NOMO-1 treated with dmso at 0.1 percent for 144 hours (cell line): ENCODE measurements around the gene ZBTB7C.

Experiments used
- DNase-seq: peaks from one replicate; lab custom pipeline; 2025; ENCODE audit not compliant: unreplicated experiment; lab: John Stamatoyannopoulos, UW

Gene ZBTB7C

GRCh38 chr18:48418539-48419276, 9.5 kb upstream of the ZBTB7C start:
- no peak for DNase-seq

- no peak for DNase-seq
Measured at GRCh38 chr18:48417985-48418384, 8.8 kb upstream of the ZBTB7C start.

DNA sequence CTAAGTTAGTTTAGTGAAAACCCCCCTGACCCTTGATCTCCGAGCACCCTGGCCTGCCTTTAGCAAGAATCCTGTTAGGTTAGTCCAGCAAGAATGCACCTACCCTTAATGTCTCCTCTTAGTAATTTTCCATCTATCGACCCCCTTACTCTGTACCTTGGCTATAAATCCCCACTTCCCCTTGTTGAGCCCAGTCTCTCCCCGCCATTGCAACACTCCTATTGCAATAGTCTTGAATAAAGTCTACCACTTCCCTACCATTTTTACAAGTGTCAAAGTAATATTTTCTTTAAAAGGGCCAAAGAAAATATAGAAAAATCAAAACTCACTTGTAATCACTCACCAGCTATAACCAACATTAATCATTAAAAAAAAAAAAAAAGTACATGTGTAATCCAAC, 4.2 kb upstream of the ZBTB7C start:
- DNase-seq: no peak

DNA sequence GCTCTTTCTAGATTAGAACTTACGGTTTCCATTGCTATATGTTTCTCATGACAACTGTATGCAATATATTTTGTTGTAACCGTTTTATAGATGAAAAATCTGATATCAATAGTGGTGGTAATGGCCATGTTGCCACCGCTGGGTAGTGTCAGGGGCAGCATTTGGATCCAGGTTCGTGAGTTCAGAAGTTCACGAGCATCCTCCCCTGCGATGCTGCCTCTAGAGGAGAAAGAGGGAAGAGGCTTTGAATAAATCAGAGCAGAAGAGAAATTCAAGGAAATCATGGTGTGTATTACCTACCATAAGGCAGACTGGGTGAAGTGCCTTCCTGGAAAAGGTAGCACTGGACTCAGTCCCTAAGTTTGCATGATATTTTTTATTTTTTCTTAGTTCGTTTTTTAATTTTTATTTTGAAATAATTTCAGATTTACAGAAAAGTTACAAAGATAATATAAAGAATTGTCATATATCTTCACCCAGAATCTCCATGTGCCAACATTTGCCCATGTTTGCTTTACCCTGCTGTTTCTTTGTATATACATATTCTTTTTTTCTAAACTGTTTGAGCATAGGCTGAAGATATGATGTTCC, 3.3 kb upstream of the ZBTB7C start:
- DNase-seq: no peak

- peak; percentile 83 for DNase-seq
Measured at GRCh38 chr18:48410095-48410920, 1.1 kb upstream of the ZBTB7C start.

- DNase-seq: no peak
Measured at GRCh38 chr18:48409591-48410094, 460 bp upstream of the ZBTB7C start.

- DNase-seq: no peak
Measured at GRCh38 chr18:48408111-48408726, 964 bp downstream of the ZBTB7C start.

GRCh38 chr18:48407358-48407757, 1.8 kb downstream of the ZBTB7C start:
- no peak for DNase-seq

DNA sequence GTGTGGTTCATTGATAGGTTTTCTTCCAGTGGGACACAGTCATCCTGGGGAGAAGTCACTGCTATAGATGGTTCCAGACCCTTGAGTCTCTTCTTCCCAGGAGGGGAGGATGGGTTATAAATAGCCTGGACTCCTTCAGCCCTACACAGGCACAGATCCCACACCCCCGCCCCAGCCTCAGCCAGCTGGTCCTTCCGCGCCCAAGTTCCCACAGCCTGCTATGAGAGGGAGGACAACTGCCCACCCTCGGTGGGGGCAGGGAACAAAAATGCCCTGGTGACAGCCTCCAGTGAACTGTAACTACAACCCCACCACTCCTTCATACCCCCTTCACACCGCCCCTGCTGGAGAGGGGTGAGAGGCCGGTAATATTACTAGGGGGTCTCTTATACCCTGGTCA, 3.2 kb downstream of the ZBTB7C start:
- no peak for DNase-seq

GRCh38 chr18:48404716-48405507, 4.3 kb downstream of the ZBTB7C start:
- DNase-seq: no peak

- no peak for DNase-seq
Measured at GRCh38 chr18:48402953-48403352, 6.2 kb downstream of the ZBTB7C start.

GRCh38 chr18:48399303-48400075, 9.7 kb downstream of the ZBTB7C start:
- DNase-seq: no peak

DNA sequence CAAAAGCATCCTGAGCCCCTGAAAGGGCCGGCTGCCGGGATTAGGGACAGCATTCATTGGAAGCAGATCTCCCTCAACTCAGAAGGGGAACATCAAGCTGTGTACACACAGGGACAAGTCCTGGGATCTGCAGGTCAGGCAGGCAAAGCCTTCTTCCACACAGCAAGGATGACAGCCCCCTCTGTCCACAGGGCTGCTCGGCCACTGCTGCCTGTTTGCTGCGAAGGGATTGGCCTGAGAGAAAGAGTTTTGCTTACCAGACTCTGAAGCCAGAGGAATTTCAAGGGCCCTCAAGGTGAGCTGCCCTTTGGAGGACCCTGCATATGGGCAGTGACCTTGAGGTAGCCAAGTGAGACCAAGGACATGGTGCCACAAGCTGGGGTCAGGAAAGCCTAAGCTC, 11.1 kb downstream of the ZBTB7C start:
- no peak for DNase-seq

DNA sequence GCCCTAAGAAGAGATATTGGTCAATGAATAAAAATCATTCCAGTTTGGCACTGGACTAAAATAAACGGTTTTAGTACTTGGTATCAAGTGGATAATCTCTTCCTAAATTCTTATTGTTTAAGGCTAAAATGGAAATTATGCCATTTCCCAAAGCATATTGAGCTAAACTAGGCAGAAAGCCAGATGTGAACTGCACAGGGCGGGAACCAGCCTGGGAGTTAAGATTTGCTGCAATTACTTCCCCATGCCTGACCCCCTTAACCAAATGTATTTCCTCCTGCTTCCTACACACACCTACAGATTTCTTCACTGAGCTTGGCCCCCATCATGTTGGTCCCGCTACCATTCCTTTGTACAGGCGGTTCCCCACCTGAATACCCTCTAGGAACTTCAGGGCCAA, 12.2 kb downstream of the ZBTB7C start:
- no peak for DNase-seq

GRCh38 chr18:48396561-48396960, 12.6 kb downstream of the ZBTB7C start:
- no peak for DNase-seq

GRCh38 chr18:48395646-48396045, 13.5 kb downstream of the ZBTB7C start:
- no peak for DNase-seq

DNA sequence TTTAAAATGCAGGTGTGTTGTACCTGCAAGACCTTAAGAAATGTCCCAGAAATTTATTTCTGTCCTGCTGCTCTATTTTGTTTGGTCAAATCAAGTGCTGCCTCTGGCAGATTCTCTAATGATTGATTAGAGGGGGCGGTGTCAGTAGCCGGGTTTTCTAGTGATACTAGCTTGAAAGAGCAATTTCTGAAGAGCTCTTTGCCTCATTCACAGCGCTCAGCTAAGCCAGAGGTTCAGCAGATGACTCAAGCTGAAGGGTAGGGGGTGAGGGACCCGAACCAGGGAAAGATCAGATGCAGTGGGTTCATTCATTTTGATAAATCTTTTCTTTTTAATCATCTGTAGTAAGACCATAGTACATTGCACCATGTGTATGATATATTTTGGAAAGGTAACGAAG, 15.0 kb downstream of the ZBTB7C start:
- no peak for DNase-seq

GRCh38 chr18:48393776-48394175, 15.4 kb downstream of the ZBTB7C start:
- no peak for DNase-seq

DNA sequence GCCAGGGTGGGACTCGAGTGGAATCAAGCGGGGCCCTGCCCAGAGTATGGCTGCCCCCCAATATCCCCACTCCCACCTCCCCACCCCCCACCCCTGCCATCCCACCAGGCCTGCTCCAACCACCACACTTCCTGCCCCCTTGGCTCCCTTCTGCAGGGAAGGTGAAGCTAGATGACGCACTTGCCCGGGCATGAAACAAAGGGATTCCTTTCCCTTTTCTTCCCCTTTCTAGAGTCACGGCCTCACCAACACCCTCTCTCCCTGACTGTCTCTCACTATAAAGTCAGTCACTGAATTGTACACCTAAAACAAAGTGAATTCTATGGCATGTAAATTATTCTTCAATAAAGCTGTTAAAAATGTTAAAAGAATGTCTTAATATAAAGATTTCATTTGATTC, 16.0 kb downstream of the ZBTB7C start:
- DNase-seq: no peak

DNA sequence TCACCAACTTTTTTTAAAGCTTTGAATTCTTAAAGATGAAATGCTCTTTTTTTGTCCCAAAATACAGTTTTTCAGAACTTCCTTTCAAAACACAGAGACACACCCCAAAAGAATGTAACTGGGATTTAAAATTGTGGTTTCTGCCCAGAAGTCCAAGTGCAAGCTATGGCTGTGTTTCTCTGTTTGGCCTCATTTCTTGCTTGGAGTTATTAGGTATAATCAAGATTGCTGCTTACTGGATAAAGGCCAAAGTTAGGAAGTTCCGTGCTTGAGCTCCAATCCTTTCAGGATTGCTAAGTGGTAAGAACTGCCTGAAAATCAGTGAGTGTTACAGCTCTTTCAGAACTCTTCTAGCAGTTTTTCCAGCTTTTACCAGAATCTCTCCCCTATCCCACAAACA, 16.9 kb downstream of the ZBTB7C start:
- no peak for DNase-seq
